ENCODE results near the gene HPX. TPM values are rescaled to one million over a fixed set of nuclear protein-coding genes. Genes with fewer than 3 reads are reported as not detected.

The HPX gene
- total RNA-seq: 0.13 and 0.25 TPM in 2 replicates

GRCh38 chr11:6440906-6441358, at the start of gene HPX:
TSS of gene HPX (minus strand) at chr11:6440987. CDS start at chr11:6440963, 24 bp downstream.
- DNase-seq (ENCODE audit: low read depth in 2 of 2): no peak

GRCh38 chr11:6489306-6489705, 48.5 kb upstream of the HPX start:
- no peak for DNase-seq (ENCODE audit: low read depth in 2 of 2)

GRCh38 chr11:6488821-6489220, 48.0 kb upstream of the HPX start:
- no peak for DNase-seq (ENCODE audit: low read depth in 2 of 2)

GRCh38 chr11:6488342-6488741, 47.6 kb upstream of the HPX start:
- DNase-seq (ENCODE audit: low read depth in 2 of 2): no peak

GRCh38 chr11:6486938-6487337, 46.2 kb upstream of the HPX start:
- no peak for DNase-seq (ENCODE audit: low read depth in 2 of 2)

- DNase-seq (ENCODE audit: low read depth in 2 of 2): no peak
Observed at GRCh38 chr11:6486256-6486655, 45.5 kb upstream of the HPX start.

- DNase-seq (ENCODE audit: low read depth in 2 of 2): no peak
Observed at GRCh38 chr11:6485661-6486060, 44.9 kb upstream of the HPX start.

GRCh38 chr11:6483015-6483414, 42.2 kb upstream of the HPX start:
- no peak for DNase-seq (ENCODE audit: low read depth in 2 of 2)

GRCh38 chr11:6482441-6482840, 41.7 kb upstream of the HPX start:
- no peak for DNase-seq (ENCODE audit: low read depth in 2 of 2)

GRCh38 chr11:6481924-6482275, 41.1 kb upstream of the HPX start:
- peak in 1 of 2 donors; percentile 27 for DNase-seq (ENCODE audit: low read depth in 2 of 2)

GRCh38 chr11:6481012-6481923, 40.5 kb upstream of the HPX start, which contains the start of the genes ARFIP2 and TIMM10B:
TSS of gene ARFIP2 (minus strand) at chr11:6481331. CDS start at chr11:6480421, 910 bp downstream.
TSS of gene TIMM10B (plus strand) at chr11:6481501. CDS start at chr11:6481517, 16 bp downstream.
- DNase-seq (ENCODE audit: low read depth in 2 of 2): peak; percentile 96 to 99

GRCh38 chr11:6480299-6480914, 39.6 kb upstream of the HPX start:
- DNase-seq (ENCODE audit: low read depth in 2 of 2): no peak

- no peak for DNase-seq (ENCODE audit: low read depth in 2 of 2)
Observed at GRCh38 chr11:6476571-6476970, 35.8 kb upstream of the HPX start.

- no peak for DNase-seq (ENCODE audit: low read depth in 2 of 2)
Observed at GRCh38 chr11:6475936-6476335, 35.1 kb upstream of the HPX start.

GRCh38 chr11:6474806-6475500, 34.2 kb upstream of the HPX start:
- no peak for DNase-seq (ENCODE audit: low read depth in 2 of 2)

GRCh38 chr11:6474413-6474792, 33.6 kb upstream of the HPX start:
- no peak for DNase-seq (ENCODE audit: low read depth in 2 of 2)

- DNase-seq (ENCODE audit: low read depth in 2 of 2): peak; percentile 41 to 91
Observed at GRCh38 chr11:6473451-6474412, 32.9 kb upstream of the HPX start, which contains the start of gene TRIM3. TSS of gene TRIM3 (minus strand) at chr11:6473941. CDS start at chr11:6465695, 8,246 bp downstream.

GRCh38 chr11:6472934-6473333, 32.1 kb upstream of the HPX start:
- no peak for DNase-seq (ENCODE audit: low read depth in 2 of 2)

GRCh38 chr11:6469599-6469998, 28.8 kb upstream of the HPX start:
- DNase-seq (ENCODE audit: low read depth in 2 of 2): no peak

GRCh38 chr11:6468712-6469495, 28.1 kb upstream of the HPX start:
- peak; percentile 88 to 96 for DNase-seq (ENCODE audit: low read depth in 2 of 2)
